ENCODE measurements around the gene AK1.
A peak's percentile ranks its signal among the peaks of the same experiment; 100 is the strongest.

Gene AK1

GRCh38 chr9:127909839-127910273, 32.4 kb upstream of the AK1 start:
- no peak for DNase-seq (ENCODE audit: low read depth)

- DNase-seq (ENCODE audit: low read depth), result no peak
Observed at GRCh38 chr9:127908660-127908926, 31.1 kb upstream of the AK1 start.

GRCh38 chr9:127907867-127908659, 30.6 kb upstream of the AK1 start:
- DNase-seq (ENCODE audit: low read depth), result no peak

- no peak for DNase-seq (ENCODE audit: low read depth)
Observed at GRCh38 chr9:127905788-127906191, 28.3 kb upstream of the AK1 start.

GRCh38 chr9:127905004-127905728, 27.7 kb upstream of the AK1 start:
- DNase-seq (ENCODE audit: low read depth), result no peak

GRCh38 chr9:127904561-127905003, 27.1 kb upstream of the AK1 start:
- no peak for DNase-seq (ENCODE audit: low read depth)

- DNase-seq (ENCODE audit: low read depth), result no peak
Observed at GRCh38 chr9:127903557-127904475, 26.3 kb upstream of the AK1 start.

GRCh38 chr9:127899128-127899943, 21.9 kb upstream of the AK1 start, which contains the start of gene ST6GALNAC6:
ST6GALNAC6 (minus strand) TSS chr9:127899603; CDS start chr9:127897981, 1,622 bp downstream.
- DNase-seq (ENCODE audit: low read depth), result no peak

- DNase-seq (ENCODE audit: low read depth), result peak; percentile 85
Observed at GRCh38 chr9:127898433-127899127, 21.1 kb upstream of the AK1 start.

GRCh38 chr9:127897193-127897692, 19.8 kb upstream of the AK1 start:
- no peak for DNase-seq (ENCODE audit: low read depth)

GRCh38 chr9:127896395-127897192, 19.1 kb upstream of the AK1 start:
- no peak for DNase-seq (ENCODE audit: low read depth)

- no peak for DNase-seq (ENCODE audit: low read depth)
Observed at GRCh38 chr9:127895811-127896210, 18.3 kb upstream of the AK1 start.

GRCh38 chr9:127893392-127893791, 15.9 kb upstream of the AK1 start:
- no peak for DNase-seq (ENCODE audit: low read depth)

GRCh38 chr9:127892831-127893230, 15.4 kb upstream of the AK1 start:
- no peak for DNase-seq (ENCODE audit: low read depth)

GRCh38 chr9:127890053-127890452, 12.6 kb upstream of the AK1 start:
- DNase-seq (ENCODE audit: low read depth), result no peak

- DNase-seq (ENCODE audit: low read depth), result no peak
Observed at GRCh38 chr9:127887792-127888191, 10.3 kb upstream of the AK1 start.

GRCh38 chr9:127886401-127886972, 9.0 kb upstream of the AK1 start:
- DNase-seq (ENCODE audit: low read depth), result no peak

GRCh38 chr9:127885508-127886281, 8.2 kb upstream of the AK1 start:
- no peak for DNase-seq (ENCODE audit: low read depth)
